Measurements from ENCODE around the gene PRLR.

DNA sequence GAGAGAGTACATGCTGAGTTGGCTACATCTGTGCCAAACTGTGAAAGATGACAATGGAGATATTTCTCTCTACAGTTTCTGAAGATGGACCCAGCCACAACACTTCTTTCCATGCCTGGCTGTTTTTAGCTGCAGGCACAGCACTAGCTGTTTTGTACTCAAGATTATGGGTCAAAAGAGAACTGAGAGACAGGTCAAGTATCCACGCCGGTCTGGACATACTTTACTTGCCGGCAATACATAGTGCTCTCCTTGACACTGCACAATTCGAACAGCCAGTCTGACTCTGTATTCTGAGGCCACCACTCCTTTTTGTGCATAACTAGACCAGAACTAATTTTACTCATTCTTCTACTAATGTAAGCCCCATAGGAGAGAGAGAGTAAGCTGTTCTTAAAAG is 2.6 kb downstream of the PRLR start:
- TF ChIP-seq, protein P1, sequence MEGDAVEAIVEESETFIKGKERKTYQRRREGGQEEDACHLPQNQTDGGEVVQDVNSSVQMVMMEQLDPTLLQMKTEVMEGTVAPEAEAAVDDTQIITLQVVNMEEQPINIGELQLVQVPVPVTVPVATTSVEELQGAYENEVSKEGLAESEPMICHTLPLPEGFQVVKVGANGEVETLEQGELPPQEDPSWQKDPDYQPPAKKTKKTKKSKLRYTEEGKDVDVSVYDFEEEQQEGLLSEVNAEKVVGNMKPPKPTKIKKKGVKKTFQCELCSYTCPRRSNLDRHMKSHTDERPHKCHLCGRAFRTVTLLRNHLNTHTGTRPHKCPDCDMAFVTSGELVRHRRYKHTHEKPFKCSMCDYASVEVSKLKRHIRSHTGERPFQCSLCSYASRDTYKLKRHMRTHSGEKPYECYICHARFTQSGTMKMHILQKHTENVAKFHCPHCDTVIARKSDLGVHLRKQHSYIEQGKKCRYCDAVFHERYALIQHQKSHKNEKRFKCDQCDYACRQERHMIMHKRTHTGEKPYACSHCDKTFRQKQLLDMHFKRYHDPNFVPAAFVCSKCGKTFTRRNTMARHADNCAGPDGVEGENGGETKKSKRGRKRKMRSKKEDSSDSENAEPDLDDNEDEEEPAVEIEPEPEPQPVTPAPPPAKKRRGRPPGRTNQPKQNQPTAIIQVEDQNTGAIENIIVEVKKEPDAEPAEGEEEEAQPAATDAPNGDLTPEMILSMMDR (IDR thresholded peaks at IDR 0.05; ENCODE audit: low read depth, low read length): no peak
- TF ChIP-seq, protein P2, sequence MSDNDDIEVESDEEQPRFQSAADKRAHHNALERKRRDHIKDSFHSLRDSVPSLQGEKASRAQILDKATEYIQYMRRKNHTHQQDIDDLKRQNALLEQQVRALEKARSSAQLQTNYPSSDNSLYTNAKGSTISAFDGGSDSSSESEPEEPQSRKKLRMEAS (IDR thresholded peaks at IDR 0.05; ENCODE audit: low read depth, low read length): no peak
- no peak for TF ChIP-seq POLR2A (IDR thresholded peaks at IDR 0.05; ENCODE audit: extremely low read depth, insufficient read length)

Measured in NB4 (cell line).